ENCODE results near the gene NME1. TPM values are rescaled to one million over a fixed set of nuclear protein-coding genes. Genes with fewer than 3 reads are reported as not detected.
"Not testable (repeated sequence)": the region's sequence is repeated elsewhere in the genome, so short reads cannot be mapped to it uniquely, and the experiment has no call there.

Gene NME1
- total RNA-seq, 1 experiment from 2014 or later: 220 TPM

- peak overlapping the region; percentile 98 for H3K27ac ChIP-seq (ENCODE audit: insufficient read length, low read depth, low read length)
- no peak overlapping the region for H2AK5ac ChIP-seq (ENCODE audit: insufficient read length, low read length)
- H3K27ac Mint-ChIP-seq: peak overlapping the region; percentile 97 to 100 (median 99)
- H3K18ac ChIP-seq (ENCODE audit: insufficient read length, low read depth, low read length): peak overlapping the region; percentile 8
- no peak for TF ChIP-seq CTCF (conservative IDR thresholded peaks at IDR 0.05)
- peaks cover 13% of the 10 kb centered on the region for H3K23me2 ChIP-seq (ENCODE audit: insufficient read length, low read depth, low read length, poor library complexity, severe bottlenecking)
- no CpG with 5 or more reads among the region's 23 CpGs for WGBS (ENCODE audit: extremely low coverage, insufficient read length, low lambda C conversion rate)
- H3K9me3 ChIP-seq (ENCODE audit: control insufficient read depth, low read depth, low read length): no peaks in the 10 kb centered on the region
- H3K27me3 Mint-ChIP-seq (ENCODE audit: low read depth): no peaks in the 10 kb centered on the region
- H4K20me1 ChIP-seq (ENCODE audit: control insufficient read depth, insufficient read depth, insufficient read length): no peaks in the 10 kb centered on the region
- H2BK12ac ChIP-seq (ENCODE audit: insufficient read length, low read depth, low read length): peak overlapping the region; percentile 25
- peak overlapping the region; percentile 99 for H3K9ac ChIP-seq (ENCODE audit: extremely low read depth, insufficient read length, low read length)
- H3K56ac ChIP-seq (ENCODE audit: insufficient read length, low read depth, low read length): no peak overlapping the region
- H3K36me3 Mint-ChIP-seq (ENCODE audit: insufficient read depth in 1 of 3, low read depth in 3 of 3): no peaks in the 10 kb centered on the region
- H4K8ac ChIP-seq (replicated peaks; ENCODE audit: insufficient read length, low read depth, low read length): no peak overlapping the region
- no peaks in the 10 kb centered on the region for H3K9me3 Mint-ChIP-seq
- no peak overlapping the region for H3T11ph ChIP-seq (ENCODE audit: low read length)
- no peak overlapping the region for H3K4ac ChIP-seq (ENCODE audit: low read depth, low read length)
- no peaks in the 10 kb centered on the region for H3K79me1 ChIP-seq (ENCODE audit: insufficient read depth, low read depth, low read length, poor library complexity, severe bottlenecking)
- H2BK5ac ChIP-seq (ENCODE audit: insufficient read length, low read length): no peak overlapping the region
- H2BK120ac ChIP-seq (ENCODE audit: low read depth, low read length, poor library complexity, severe bottlenecking): no peak overlapping the region
- H3K4me3 Mint-ChIP-seq: peak overlapping the region; percentile 80 to 92
- H3K23ac ChIP-seq (ENCODE audit: insufficient read length, low read depth, low read length): no peak overlapping the region
- peak; percentile 89 for DNase-seq
- peaks cover 25% of the 10 kb centered on the region in 2 experiments for H3K4me1 Mint-ChIP-seq
- no peak overlapping the region for H2BK20ac ChIP-seq (ENCODE audit: low read depth, low read length, poor library complexity, severe bottlenecking)
- H2AFZ ChIP-seq (ENCODE audit: low read length): peak overlapping the region; percentile 59
- H3K27me3 ChIP-seq (ENCODE audit: insufficient read depth, low read length): no peaks in the 10 kb centered on the region
- no peak overlapping the region for H4K5ac ChIP-seq (ENCODE audit: insufficient read length, low read depth, low read length)
- peak overlapping the region; percentile 93 for H3K4me2 ChIP-seq (ENCODE audit: insufficient read depth, insufficient read length, low read length)
- H2BK15ac ChIP-seq (ENCODE audit: low read depth, low read length): no peak overlapping the region
- no peak overlapping the region; the same call in 1 of the 2 replicates for H3K14ac ChIP-seq (ENCODE audit: insufficient read depth, low read length)
- H3K79me2 ChIP-seq (ENCODE audit: insufficient read depth, low read length): peaks cover 13% of the 10 kb centered on the region
- H3K4me1 ChIP-seq (ENCODE audit: insufficient read depth, low read length): no peaks in the 10 kb centered on the region
- no peak overlapping the region for H4K91ac ChIP-seq (ENCODE audit: insufficient read length, low read depth, low read length)
Observed at GRCh38 chr17:51121620-51122472, 31.5 kb upstream of the NME1 start.

DNA sequence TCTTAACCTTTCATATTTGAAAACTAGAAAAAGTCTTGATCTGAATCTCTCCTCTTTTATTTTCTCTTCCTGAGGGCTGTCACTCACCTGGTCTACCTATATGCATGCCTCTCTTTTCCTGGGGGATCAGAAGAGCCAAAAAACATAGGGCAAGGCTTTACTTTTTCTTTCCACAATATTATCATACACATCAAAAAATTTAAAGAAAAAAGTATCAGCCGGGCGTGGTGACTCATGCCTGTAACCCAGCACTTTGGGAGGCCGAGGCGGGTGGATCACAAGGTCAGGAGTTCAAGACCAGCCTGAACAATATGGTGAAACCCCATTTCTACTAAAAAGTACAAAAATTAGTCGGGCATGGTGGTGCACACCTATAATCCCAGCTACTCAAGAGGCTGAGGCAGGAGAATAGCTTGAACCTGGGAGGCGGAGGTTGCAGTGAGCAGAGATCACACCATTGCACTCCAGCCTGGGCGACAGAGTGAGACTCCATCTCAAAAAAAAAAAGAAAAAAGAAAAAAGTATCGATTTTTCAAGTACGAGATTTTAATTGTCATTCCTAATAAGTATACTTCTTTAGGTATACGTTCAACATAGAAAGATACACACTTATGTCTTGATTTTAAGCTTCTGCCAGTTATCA lies 30.8 kb upstream of the NME1 start:
- not testable (repeated sequence) for H4K5ac ChIP-seq (ENCODE audit: insufficient read length, low read depth, low read length); H3K18ac ChIP-seq (ENCODE audit: insufficient read length, low read depth, low read length); H3K27me3 ChIP-seq (ENCODE audit: insufficient read depth, low read length); H3K9me3 ChIP-seq (ENCODE audit: control insufficient read depth, low read depth, low read length); H3K79me1 ChIP-seq (ENCODE audit: insufficient read depth, low read depth, low read length, poor library complexity, severe bottlenecking); H2AFZ ChIP-seq (ENCODE audit: low read length); H3K4me1 ChIP-seq (ENCODE audit: insufficient read depth, low read length); H3K23ac ChIP-seq (ENCODE audit: insufficient read length, low read depth, low read length); H2BK120ac ChIP-seq (ENCODE audit: low read depth, low read length, poor library complexity, severe bottlenecking); H2BK15ac ChIP-seq (ENCODE audit: low read depth, low read length); H3T11ph ChIP-seq (ENCODE audit: low read length); DNase-seq; H3K9ac ChIP-seq (ENCODE audit: extremely low read depth, insufficient read length, low read length); H3K56ac ChIP-seq (ENCODE audit: insufficient read length, low read depth, low read length); H3K14ac ChIP-seq (ENCODE audit: insufficient read depth, low read length); H2BK20ac ChIP-seq (ENCODE audit: low read depth, low read length, poor library complexity, severe bottlenecking); H2AK5ac ChIP-seq (ENCODE audit: insufficient read length, low read length); H3K36me3 Mint-ChIP-seq (ENCODE audit: insufficient read depth in 1 of 3, low read depth in 3 of 3); H3K9me3 Mint-ChIP-seq; H2BK12ac ChIP-seq (ENCODE audit: insufficient read length, low read depth, low read length); H4K91ac ChIP-seq (ENCODE audit: insufficient read length, low read depth, low read length); H2BK5ac ChIP-seq (ENCODE audit: insufficient read length, low read length); H3K27me3 Mint-ChIP-seq (ENCODE audit: low read depth); H4K8ac ChIP-seq (replicated peaks; ENCODE audit: insufficient read length, low read depth, low read length); H3K4ac ChIP-seq (ENCODE audit: low read depth, low read length); H4K20me1 ChIP-seq (ENCODE audit: control insufficient read depth, insufficient read depth, insufficient read length)
- no CpG with 5 or more reads among the region's 10 CpGs for WGBS (ENCODE audit: extremely low coverage, insufficient read length, low lambda C conversion rate)
- Mint-ChIP-seq H3K4me3 (peak overlapping the region; percentile 80 to 92), H3K4me1 (peaks cover 25% of the 10 kb centered on the region in 2 experiments), H3K27ac (peak overlapping the region; percentile 97 to 100 (median 99); a peak in 4 of 7 replicates)
- H3K23me2 ChIP-seq (ENCODE audit: insufficient read length, low read depth, low read length, poor library complexity, severe bottlenecking): peaks cover 13% of the 10 kb centered on the region
- H3K79me2 ChIP-seq (ENCODE audit: insufficient read depth, low read length): peaks cover 12% of the 10 kb centered on the region
- H3K4me2 ChIP-seq (ENCODE audit: insufficient read depth, insufficient read length, low read length): peak overlapping the region; percentile 93
- H3K27ac ChIP-seq (ENCODE audit: insufficient read length, low read depth, low read length): peak overlapping the region; percentile 98

Measured in H9 (cell line).